AG08395 (cell line): ENCODE results near the gene CD1D.
"Not testable (repeated sequence)": the region's sequence is repeated elsewhere in the genome, so short reads cannot be mapped to it uniquely, and the experiment has no call there.

Source experiments
- DNase-seq: peaks from one replicate; pipeline ENCODE4 v3.0.0; 2012; ENCODE audit warnings: mixed read lengths, low spot score

CD1D gene

GRCh38 chr1:158176849-158177699 lies 3.6 kb upstream of the CD1D start:
- not testable (repeated sequence) for DNase-seq

GRCh38 chr1:158177700-158178450 lies 2.8 kb upstream of the CD1D start:
- DNase-seq, result peak; percentile 81

GRCh38 chr1:158179301-158180041 lies 1.2 kb upstream of the CD1D start:
- DNase-seq, result no peak

DNA sequence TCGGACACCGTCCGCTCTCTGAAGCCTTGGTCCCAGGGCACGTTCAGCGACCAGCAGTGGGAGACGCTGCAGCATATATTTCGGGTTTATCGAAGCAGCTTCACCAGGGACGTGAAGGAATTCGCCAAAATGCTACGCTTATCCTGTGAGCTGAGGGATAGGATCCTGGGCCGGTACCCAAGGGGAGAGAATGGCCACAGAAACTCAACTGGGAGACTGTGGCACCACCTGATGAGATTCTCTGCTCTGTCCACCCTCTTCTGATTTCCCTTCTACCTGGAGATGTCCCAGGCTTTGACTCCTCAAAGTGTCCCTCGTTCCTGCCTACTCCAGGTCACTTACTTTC lies 855 bp downstream of the CD1D start:
- DNase-seq, result no peak

DNA sequence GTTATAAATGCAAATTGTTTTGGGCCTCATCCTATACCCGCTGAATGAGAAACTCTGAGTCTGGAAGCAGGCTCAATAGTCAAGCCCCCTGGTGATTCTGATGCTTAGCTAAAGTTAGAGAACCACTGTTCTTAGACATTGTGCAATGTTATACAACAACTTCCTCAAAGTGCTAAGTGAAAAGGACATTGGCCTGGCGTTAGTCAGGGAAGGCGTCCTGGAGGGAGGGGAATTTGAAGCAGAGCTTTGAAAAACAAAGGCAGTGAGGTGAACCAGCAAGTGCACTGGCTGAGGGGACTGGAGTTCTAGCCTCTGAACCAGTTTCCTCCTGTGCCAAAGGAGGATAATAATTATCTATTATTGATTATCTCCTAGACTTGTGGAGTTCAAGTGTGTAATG lies 5.1 kb downstream of the CD1D start:
- no peak for DNase-seq

DNA sequence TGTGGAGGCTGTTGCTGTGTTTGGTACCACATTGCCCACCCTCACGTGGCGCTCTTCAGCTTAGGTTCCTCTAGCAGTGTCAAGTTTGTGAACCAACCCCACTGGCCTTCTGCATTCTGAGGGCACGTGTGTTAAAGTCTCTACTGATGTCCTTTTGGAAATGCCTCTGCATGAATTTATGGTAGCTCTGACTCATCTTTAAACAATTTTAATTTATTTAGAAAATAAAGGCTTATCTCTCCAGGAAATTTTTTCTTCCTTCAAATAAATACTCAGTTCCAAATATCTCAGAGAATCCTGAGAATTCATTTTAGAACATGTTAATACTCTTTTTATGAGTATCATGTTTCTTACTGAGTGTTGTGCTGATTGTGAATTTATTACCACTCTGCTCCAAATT lies 5.5 kb downstream of the CD1D start:
- no peak for DNase-seq

- DNase-seq, result no peak
Measured at GRCh38 chr1:158188611-158189010, 7.9 kb downstream of the CD1D start.

GRCh38 chr1:158189624-158190023 lies 8.9 kb downstream of the CD1D start:
- no peak for DNase-seq

- no peak for DNase-seq
Measured at GRCh38 chr1:158191299-158191698, 10.6 kb downstream of the CD1D start.

GRCh38 chr1:158196461-158196860 lies 15.8 kb downstream of the CD1D start:
- no peak for DNase-seq

GRCh38 chr1:158199849-158200248 lies 19.2 kb downstream of the CD1D start:
- no peak for DNase-seq

GRCh38 chr1:158200527-158200926 lies 19.8 kb downstream of the CD1D start:
- no peak for DNase-seq

- DNase-seq, result peak; percentile 46
Measured at GRCh38 chr1:158203693-158204457, 23.2 kb downstream of the CD1D start.

DNA sequence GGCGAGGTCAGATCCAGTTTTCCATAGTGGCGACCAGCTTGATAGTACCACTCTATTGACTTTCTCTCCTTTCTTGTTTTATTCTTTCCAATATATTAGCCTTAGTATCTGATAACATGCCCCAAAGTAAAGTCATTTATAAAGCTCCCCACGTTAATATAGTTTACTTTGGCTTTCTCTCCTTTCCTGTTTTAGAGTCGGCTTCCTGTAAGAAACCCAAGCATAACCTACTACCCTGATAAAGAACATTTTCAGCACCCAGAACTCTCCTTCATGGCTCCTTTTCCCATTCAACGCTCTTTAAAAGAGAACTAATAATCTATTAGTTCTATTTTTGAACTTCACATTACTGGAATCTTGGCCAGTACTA lies 23.7 kb downstream of the CD1D start:
- no peak for DNase-seq

DNA sequence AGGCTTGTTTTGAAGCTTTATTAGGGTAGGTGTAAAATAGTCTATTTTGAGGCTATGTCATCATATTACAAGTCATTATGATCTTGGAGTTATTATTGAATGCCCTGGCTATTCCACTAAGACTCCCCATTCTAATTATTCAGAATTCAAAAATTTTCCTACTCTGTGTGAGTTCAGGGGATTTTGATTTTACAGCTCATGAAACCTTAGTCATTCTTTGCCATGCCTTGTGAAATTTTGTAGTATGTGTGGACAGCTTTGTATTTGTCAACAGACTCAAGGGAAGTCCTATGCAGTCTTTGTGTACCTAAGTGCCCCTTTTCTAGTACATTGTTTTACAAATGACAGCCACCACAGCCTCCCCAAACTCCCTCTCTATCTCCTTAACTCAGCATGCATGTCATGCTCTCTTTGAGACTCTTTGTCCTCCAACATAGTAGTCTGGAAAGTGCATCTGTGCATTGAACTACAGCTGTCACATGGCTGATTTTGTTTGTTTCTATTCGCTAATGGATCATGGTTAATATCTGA lies 28.0 kb downstream of the CD1D start:
- no peak for DNase-seq

DNA sequence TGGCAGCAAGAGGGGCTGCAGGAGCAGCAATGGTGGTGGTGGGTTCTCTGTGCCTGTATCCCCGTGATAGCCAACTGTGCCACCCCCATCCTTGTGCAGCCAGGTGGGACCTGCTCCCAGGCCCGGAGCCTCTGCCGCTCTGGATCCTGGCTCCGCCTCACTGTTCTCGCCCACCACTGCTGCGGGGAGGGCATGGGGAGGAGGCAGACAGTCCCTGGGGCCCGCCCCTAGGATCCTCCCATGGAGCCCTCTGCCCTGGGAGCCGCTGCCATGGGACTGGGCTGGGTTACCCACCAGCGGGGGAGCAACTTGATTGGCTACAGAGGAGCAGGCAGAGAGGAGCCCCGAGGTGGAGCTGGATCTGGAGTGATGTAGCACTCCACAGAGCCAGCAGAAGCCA lies 31.6 kb downstream of the CD1D start:
- DNase-seq, result no peak

DNA sequence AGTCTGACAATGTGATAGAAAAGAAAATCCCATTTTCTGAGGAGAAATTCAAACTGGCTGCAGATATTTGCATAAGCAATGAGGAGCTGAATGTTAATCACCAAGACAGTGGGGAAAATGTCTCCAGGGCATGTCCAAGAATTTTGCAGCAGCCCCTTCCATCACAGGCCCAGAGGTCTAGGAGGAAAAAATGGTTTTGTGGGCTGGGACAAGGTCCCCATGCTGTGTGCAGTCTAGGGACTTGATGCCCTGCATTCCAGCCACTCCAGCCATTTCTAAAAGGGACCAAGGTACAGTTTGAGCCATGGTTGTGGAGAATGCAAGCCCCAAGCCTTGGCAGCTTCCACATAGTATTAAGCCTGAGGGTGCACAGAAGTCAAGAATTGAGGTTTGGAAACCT lies 42.8 kb downstream of the CD1D start:
- DNase-seq, result not testable (repeated sequence)

DNA sequence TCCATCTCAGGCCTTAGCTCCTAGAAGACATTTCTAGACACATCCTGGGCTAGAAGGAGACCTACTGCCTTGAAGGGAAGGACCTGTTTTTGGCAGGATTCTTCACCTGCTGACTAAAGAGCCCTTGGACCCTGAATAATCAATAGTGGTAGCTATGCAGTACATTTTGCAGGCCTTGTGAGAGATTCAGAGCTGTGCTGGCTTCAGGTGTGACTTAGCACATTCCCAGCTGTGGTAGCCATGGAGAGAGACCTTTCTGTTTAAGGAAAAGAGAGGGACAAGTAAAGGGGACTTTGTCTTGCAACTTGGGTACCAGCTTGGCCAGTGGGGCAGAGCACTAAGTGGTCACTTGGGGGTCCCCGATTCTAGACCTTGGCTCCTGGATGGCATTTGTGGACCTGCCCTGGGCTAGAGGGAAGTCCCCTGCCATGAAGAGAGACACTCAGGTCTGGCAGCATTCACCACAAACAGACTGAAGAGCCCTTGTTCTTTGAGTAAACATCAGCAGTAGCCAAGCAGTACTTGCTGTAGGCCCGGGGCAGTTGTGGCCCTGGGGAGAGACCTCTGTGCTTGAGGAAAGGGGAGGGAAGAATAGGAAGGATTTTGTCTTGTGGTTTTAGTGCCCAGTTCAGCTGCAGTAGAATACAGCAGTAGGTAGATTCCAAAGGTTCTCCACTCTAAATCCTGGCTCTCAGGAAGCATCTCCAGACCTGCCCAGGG lies 47.4 kb downstream of the CD1D start:
- no peak for DNase-seq
